CD4-positive, alpha-beta T cell (primary cell): ENCODE results near the gene DNAL1. TPM values are rescaled to one million over a fixed set of nuclear protein-coding genes. Genes with fewer than 3 reads are reported as not detected.

Experiments
- ATAC-seq: fragments of 200-7000 bp; cut with Tn5 transposase; one replicate; pipeline ENCODE4 v1.10.0; 2022; ENCODE audit warnings: mild to moderate bottlenecking; ENCODE audit not compliant: poor library complexity
- CTCF ChIA-PET: fragments of 350-600 bp; sonication (Branson Sonifier 250); formaldehyde crosslinking; loops from one replicate; lab custom pipeline; 2021; ENCODE audit warnings: antibody characterized with exemption, inconsistent platforms; lab: Charles Lee
- POLR2A ChIA-PET: fragments of 350-600 bp; sonication (Branson Sonifier 250); formaldehyde crosslinking; loops from one replicate; lab custom pipeline; 2021; ENCODE audit warnings: antibody characterized with exemption, inconsistent platforms; lab: Charles Lee
- DNase-seq, 14 experiments: peaks; one replicate each; pipeline ENCODE4 v3.0.0-alpha.2; 2013 to 2020; ENCODE audit warnings: mixed read lengths in 2 of 14
- H3K27ac ChIP-seq, 2 donors: one replicate each; pipeline versions ENCODE4 v1.5.1 to v1.7.0; 2013; ENCODE audit warnings: low read length in 2 of 2, low read depth in 1 of 2, mild to moderate bottlenecking in 1 of 2
- H3K27me3 ChIP-seq, 2 experiments: 1 replicate in 1 of 2; 2 replicates in 1 of 2; pipeline versions ENCODE4 v1.6.1 to v1.7.0; 2013; ENCODE audit warnings: low read length in 2 of 2, control low read depth in 1 of 2, mild to moderate bottlenecking in 1 of 2, moderate library complexity in 1 of 2; ENCODE audit not compliant: insufficient read depth in 2 of 2, control insufficient read depth in 1 of 2
- H3K36me3 ChIP-seq: one replicate; pipeline ENCODE4 v1.6.1; 2013; ENCODE audit warnings: low read length, control low read depth; ENCODE audit not compliant: insufficient read depth
- H3K4me1 ChIP-seq: one replicate; pipeline ENCODE4 v1.6.1; 2013; ENCODE audit warnings: low read length, control low read depth; ENCODE audit not compliant: insufficient read depth
- H3K4me3 ChIP-seq: one replicate; pipeline ENCODE4 v1.5.1; 2013; ENCODE audit warnings: mild to moderate bottlenecking, low read length, moderate library complexity
- H3K9me3 ChIP-seq, 2 experiments: 1 replicate in 1 of 2; 2 replicates in 1 of 2; pipeline versions ENCODE4 v1.6.1 to v1.7.0; 2013; ENCODE audit warnings: low read length in 2 of 2, mild to moderate bottlenecking in 2 of 2, control low read depth in 1 of 2, moderate library complexity in 1 of 2; ENCODE audit not compliant: control insufficient read depth in 1 of 2, insufficient read depth in 1 of 2
- H3K27ac Mint-ChIP-seq: one replicate; pipeline ENCODE4 v1.8.0; 2020; ENCODE audit warnings: mixed read lengths
- H3K27me3 Mint-ChIP-seq: one replicate; pipeline ENCODE4 v1.8.0; 2021; ENCODE audit warnings: mixed read lengths
- H3K36me3 Mint-ChIP-seq: one replicate; pipeline ENCODE4 v1.8.0; 2021; ENCODE audit warnings: low read depth, mixed read lengths
- H3K4me1 Mint-ChIP-seq: one replicate; pipeline ENCODE4 v1.8.0; 2021; ENCODE audit warnings: low read depth, mixed read lengths
- H3K4me3 Mint-ChIP-seq: one replicate; pipeline ENCODE4 v1.8.0; 2020; ENCODE audit warnings: mild to moderate bottlenecking, mixed read lengths
- H3K9me3 Mint-ChIP-seq: one replicate; pipeline ENCODE4 v1.8.0; 2020; ENCODE audit warnings: mixed read lengths
- CTCF ChIP-seq: fragments of 200-600 bp; IDR thresholded peaks from one replicate; pipeline ENCODE4 v1.8.0; 2022; ENCODE audit warnings: antibody characterized with exemption, mild to moderate bottlenecking
- intact Hi-C, 2 experiments: fragments of 100-400 bp; cut with DNase I in 1 of 2; cut with micrococcal nuclease in 1 of 2; formaldehyde crosslinking; loops; one replicate each; pipeline versions ENCODE4 v1.15.1 to v1.9.0; 2023 to 2025; cut with DNase I, micrococcal nuclease
- total RNA-seq, 174 experiments: library from RNA in 2 of 174; stranded (reverse) in 2 of 174; gene quantifications; one replicate each; pipeline ENCODE4 v1.2.3 and lab custom pipeline; 2021 to 2026

Gene DNAL1
- total RNA-seq, 2 experiments from 2014 or later = 2.9 to 3.7 TPM

GRCh38 chr14:73746520-73747378 is 102.0 kb downstream of the DNAL1 start:
- Mint-ChIP-seq H3K27me3 (no peaks in the 10 kb centered on the region), H3K27ac (peak overlapping the region; percentile 99), H3K4me3 (peak overlapping the region; percentile 40), H3K4me1 (peaks cover 100% of the 10 kb centered on the region), H3K36me3 (peaks cover 6% of the 10 kb centered on the region), H3K9me3 (no peaks in the 10 kb centered on the region)
- TF ChIP-seq CTCF = no peak
- Histone ChIP-seq H3K9me3 (no peaks in the 10 kb centered on the region), H3K27ac (peak overlapping the region; percentile 76 to 78), H3K4me3 (no peak overlapping the region), H3K36me3 (no peaks in the 10 kb centered on the region), H3K27me3 (no peaks in the 10 kb centered on the region), H3K4me1 (peaks cover 95% of the 10 kb centered on the region)
- ATAC-seq (no peak), DNase-seq (no peak)
- intact Hi-C loops = no loop called here
- POLR2A ChIA-PET = interaction anchor here (1.7 to 9.8 kb wide), 2 partner anchors 10 to 39 kb away, joined by 5 to 282 read pairs; a partner anchor contains a TSS
- CTCF ChIA-PET = interaction anchor here (1.2 to 1.3 kb wide), 2 partner anchors 12 to 18 kb away, joined by 3 to 6 read pairs; no protein-coding TSS in a partner anchor

GRCh38 chr14:73747379-73748211 is 102.8 kb downstream of the DNAL1 start:
- no peaks in the 10 kb centered on the region for H3K9me3 ChIP-seq
- POLR2A ChIA-PET = interaction anchor here (1.7 to 9.8 kb wide), 3 partner anchors 9 to 39 kb away, joined by 5 to 282 read pairs (median 40); a partner anchor contains a TSS
- intact Hi-C loops = no loop called here
- Mint-ChIP-seq H3K27ac (peak overlapping the region; percentile 99), H3K4me1 (peaks cover 100% of the 10 kb centered on the region), H3K9me3 (no peaks in the 10 kb centered on the region), H3K27me3 (no peaks in the 10 kb centered on the region), H3K36me3 (peaks cover 4% of the 10 kb centered on the region), H3K4me3 (no peak overlapping the region)
- CTCF ChIA-PET = interaction anchor here (1.2 to 1.3 kb wide), 2 partner anchors 11 to 19 kb away, joined by 3 to 6 read pairs; no protein-coding TSS in a partner anchor
- H3K27ac ChIP-seq = no peak overlapping the region
- H3K4me3 ChIP-seq = no peak overlapping the region
- no peaks in the 10 kb centered on the region for H3K27me3 ChIP-seq
- ATAC-seq = no peak
- TF ChIP-seq CTCF = no peak
- H3K4me1 ChIP-seq = peaks cover 95% of the 10 kb centered on the region
- no peak for DNase-seq
- H3K36me3 ChIP-seq = no peaks in the 10 kb centered on the region

GRCh38 chr14:73748858-73749357 is 104.1 kb downstream of the DNAL1 start:
- Mint-ChIP-seq H3K27ac (peak overlapping the region; percentile 99), H3K4me3 (peak overlapping the region; percentile 25), H3K36me3 (peaks cover 4% of the 10 kb centered on the region), H3K9me3 (no peaks in the 10 kb centered on the region), H3K4me1 (peaks cover 100% of the 10 kb centered on the region), H3K27me3 (no peaks in the 10 kb centered on the region)
- ATAC-seq = no peak
- no peaks in the 10 kb centered on the region for H3K9me3 ChIP-seq
- POLR2A ChIA-PET = interaction anchor here (4.5 kb wide), 1 partner anchor 10 kb away, joined by 40 read pairs; a partner anchor contains a TSS
- no peaks in the 10 kb centered on the region for H3K27me3 ChIP-seq
- CTCF ChIA-PET = interaction anchor here (0.6 to 1.9 kb wide), 5 partner anchors 9 to 77 kb away, joined by 3 to 7 read pairs (median 4); no protein-coding TSS in a partner anchor
- peaks cover 95% of the 10 kb centered on the region for H3K4me1 ChIP-seq
- H3K4me3 ChIP-seq = no peak overlapping the region
- intact Hi-C loops = no loop called here
- H3K27ac ChIP-seq = no peak overlapping the region
- no peak for TF ChIP-seq CTCF
- H3K36me3 ChIP-seq = no peaks in the 10 kb centered on the region
- no peak for DNase-seq
